GM18909 (cell line): ENCODE measurements around the gene MYL10.
"Not testable (repeated sequence)": the region's sequence is repeated elsewhere in the genome, so short reads cannot be mapped to it uniquely, and the experiment has no call there.

ENCODE experiments used
- ATAC-seq: cut with Tn5 transposase; IDR thresholded peaks from one replicate; pipeline ENCODE4 v1.9.1; 2021; ENCODE audit warnings: mild to moderate bottlenecking; ENCODE audit not compliant: unreplicated experiment, poor library complexity

MYL10 gene

DNA sequence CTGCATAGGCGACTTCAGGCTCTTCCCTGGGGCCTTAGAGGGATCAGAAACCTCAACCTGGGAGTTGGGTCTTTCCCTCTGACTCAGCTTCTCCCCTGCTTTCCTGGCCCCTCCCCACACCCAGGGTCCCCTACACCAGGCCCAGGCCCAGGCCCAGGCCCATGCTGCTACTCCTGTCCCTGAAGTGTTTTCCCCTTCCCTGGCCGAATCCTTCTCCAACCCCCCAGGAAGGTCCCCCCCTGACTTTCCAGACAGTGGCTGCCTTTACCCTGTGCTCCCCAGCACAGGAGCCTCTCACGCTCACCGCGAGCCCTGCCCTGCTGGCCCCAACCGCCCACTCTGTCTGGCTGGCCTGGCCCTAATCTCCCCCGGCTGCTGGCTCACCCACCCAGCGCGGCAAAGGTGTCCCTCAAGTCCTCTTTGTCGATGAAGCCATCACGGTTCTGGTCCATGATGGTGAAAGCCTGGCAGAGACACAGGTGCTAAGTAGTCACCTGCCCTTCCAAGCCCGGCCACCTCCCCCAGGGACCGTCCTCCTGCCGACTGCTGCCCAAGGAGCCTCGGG, 6.4 kb downstream of the MYL10 start:
- ATAC-seq, result no peak

DNA sequence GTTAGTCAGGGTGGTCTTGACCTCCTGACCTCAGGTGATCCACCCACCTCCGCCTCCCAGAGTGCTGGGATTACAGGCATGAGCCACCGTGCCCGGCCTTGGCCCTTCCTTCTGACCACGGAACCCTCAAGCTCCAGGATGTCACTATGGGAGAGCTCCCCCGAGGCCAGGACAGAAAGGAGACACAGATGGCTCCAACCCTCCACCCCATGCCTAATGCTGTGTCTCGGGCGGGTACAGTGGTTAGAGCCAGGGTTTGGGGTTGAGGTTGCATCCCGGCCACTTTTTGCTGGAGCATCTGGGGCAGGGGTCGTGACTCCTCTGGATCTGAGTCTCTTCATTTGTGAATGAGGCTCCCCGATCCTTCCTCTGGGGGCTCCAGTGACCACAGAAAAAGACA, 8.1 kb downstream of the MYL10 start:
- no peak for ATAC-seq

DNA sequence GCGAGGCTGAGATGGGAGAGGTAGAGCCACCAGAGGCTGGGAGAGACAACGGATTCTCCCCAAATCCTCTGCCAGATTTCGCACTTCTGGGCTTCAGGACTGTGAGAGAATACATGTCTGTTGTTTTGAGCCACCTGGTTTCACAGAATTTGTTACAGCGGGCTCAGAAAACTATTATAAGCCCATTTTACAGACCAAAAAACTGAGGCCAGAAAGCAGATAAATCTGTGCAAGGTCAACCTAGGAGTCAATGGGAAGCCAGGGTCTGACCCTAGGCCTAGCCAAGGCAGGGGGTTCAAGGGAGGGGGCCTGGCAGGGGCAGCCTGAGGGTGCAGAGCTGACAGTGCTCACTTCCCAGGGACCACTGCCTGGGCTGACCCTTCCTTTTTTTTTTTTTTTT, 8.7 kb downstream of the MYL10 start:
- ATAC-seq, result no peak

DNA sequence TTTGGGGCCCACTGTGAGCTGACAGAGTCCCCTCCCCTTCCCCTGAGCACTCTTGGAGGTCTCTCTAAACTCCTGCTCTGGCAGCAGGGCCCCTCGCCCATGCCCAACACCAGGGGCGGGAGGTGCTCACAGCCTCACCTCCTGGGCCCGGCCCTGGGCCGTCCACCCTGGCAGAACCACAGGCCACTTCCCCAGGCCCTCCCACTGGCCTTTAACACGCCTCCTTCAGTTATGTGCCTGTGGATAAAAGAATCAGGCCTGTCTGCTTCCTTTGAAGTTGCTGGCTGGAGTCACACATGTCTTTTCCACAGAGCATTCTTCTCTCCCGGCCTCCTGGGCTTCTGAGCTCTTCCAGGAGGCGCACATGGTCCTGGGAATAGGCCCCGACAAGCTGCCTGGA, 10.2 kb downstream of the MYL10 start:
- no peak for ATAC-seq

DNA sequence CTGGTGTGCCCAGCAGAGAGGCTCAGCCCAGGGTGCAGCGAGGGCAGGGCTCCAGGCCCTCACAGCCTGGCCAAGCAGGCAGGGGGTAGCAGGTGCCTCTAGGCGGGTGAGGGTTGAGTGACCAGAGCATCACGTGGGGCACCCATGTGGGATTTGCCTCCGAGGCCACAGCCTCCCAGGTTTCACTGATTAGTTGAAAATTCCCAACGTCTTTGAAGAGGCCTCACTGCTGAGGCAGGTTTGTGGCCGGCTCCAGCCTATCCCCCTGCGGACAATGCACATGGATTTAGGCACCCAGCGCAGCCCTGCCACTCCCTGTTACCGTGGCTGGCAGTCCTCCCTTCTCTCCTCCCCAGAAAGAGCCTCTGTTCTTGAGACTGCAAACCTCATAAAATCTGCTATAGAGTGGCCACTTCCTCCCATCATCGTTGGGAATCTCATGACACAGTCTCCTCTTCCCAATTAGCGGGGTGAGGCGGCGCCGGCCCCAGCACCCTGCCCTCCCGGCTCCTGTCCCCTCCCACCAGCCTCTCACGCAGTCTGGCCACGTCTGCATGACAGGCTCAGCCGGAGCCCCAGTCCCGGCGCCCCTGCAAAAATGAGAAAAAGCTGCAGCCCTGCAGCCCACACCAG, 10.8 kb downstream of the MYL10 start:
- ATAC-seq, result no peak

DNA sequence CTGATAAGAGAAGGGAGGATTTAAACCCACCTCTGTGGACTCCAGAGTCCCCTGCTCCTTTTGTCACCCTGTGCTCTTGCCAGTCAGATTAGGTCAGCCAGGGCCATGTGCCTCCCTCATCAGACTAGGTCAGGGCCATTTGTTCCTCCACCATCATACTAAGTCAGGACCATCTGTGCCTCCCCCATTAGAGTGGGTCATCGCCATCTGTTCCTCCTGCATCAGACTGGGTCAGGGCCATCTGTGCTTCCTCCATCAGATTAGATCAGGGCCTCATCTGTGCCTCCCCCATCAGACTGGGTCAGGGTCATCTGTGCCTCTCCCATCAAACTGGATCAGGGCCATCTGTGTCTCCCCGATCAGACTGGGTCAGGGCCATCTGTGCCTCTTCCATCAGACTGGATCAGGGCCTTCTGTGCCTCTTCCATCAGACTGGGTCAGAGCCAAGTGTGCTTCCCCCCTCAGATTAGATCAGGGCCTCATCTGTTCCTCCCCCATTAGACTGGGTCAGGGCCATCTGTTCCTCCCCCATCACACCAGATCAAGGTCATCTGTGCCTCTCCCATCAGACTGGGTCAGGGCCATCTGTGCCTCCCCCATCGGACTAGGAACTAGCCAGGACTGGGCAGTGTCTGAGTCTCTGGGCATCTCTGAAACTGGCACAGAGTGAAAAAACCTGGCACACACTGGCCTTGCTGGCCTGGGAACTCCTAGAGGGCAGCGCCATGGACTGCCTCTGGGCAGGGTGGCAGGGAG, 11.5 kb downstream of the MYL10 start:
- ATAC-seq, result no peak

DNA sequence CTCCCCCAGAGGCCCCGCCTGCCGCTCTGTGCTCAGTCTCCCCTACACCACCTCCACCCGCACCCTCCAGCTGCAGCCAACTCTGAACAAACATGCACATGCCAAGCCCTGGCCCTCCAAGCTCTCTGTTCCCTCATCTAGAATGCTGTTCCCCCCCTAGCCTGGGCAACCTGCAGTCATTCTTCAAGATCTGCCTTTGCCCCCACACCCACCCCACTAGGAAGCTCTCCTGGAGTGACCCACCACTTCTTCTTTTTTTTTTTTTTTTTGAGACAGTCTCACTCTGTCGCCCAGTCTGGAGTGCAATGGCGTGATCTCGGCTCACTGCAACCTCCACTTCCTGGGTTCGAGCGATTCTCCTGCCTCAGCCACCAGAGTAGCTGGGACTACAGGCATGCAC, 13.7 kb downstream of the MYL10 start:
- ATAC-seq, result no peak

DNA sequence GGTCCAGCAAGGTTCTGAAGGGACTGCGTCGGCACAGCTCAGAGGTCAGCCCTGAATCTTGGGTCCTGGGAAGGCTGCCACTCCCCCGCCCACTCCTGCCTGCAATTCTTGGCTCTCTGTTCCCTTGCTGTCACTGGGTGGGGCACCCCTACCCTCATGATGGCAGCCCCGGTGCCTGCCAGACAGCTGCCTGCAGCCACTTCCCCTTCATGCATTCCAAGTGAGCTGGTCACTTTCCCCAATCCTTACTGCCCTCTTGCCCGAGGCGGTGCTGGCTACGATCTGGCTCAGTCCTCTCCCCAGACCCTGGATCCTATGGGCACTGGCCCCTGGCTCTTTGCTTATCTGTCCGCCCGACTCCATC, 14.2 kb downstream of the MYL10 start:
- no peak for ATAC-seq

DNA sequence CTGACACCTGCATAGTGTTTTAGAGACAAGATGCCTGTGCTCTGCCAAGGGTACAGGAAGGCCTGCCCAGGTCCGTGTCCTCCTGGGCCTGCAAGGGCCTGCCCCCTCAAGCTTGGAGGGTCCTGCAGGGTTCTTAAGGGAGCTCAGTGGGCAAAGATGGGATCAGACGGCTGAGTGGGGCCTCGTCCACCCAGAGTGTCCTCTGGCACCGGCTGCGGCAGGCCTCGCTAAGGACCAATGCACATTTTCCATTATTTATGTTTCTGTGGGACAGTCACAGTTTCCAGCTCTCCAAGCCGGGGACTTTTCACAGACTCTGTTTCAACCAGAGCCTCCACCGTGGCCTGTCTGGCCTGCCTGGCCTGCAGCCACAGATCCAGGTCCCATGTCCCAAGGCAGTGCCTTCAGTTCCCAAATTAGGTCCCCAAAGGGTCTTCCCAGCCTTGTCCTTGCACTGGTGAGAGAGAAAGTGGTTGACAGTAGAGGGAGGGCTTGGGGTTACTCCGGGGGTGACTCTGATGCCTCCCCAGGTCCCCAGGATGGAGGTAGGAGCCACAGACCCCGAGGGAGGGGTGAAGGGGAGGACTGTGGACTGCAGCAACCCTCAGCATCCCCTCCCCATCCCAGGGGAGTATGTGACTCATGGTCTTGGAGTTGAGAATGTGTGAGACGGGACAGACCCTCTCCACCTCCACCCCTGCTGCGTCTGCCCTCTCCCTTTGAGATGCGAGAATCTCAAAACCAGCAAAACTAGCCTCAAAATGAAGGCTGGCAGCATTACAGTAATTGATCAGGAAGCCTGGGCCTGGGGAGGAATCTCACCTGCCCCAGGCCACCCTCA, 14.8 kb downstream of the MYL10 start:
- ATAC-seq, result no peak

DNA sequence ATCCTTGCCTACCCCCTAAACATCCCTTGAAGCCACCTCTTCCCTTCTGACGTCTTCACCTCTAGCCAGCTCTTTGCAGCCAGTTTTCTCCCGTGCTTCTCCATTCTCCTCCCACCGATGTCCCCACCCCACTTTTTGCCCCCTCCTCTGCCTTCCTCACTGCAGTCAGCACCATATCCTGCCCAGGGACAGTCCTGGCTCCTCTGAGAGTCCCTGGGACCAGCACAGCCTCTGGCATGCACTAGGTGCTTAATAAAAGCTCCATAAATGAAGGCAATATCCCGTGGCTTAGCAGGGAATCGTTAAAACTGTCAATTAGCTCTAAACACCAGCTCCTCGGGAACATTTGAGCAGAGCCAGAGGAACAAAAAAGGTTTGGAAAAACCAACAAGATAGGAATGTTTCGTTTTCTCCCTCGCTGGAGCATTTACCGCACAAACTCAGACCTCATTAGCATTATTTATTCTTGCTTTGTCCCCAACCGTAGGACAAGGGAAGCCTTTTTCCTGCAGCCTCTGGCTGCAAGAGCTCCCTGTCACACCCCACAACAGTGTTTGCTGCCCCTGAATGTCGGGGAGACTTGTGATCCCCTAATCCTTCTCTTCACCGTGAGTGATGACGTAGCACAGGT, 16.1 kb downstream of the MYL10 start:
- ATAC-seq, result no peak

DNA sequence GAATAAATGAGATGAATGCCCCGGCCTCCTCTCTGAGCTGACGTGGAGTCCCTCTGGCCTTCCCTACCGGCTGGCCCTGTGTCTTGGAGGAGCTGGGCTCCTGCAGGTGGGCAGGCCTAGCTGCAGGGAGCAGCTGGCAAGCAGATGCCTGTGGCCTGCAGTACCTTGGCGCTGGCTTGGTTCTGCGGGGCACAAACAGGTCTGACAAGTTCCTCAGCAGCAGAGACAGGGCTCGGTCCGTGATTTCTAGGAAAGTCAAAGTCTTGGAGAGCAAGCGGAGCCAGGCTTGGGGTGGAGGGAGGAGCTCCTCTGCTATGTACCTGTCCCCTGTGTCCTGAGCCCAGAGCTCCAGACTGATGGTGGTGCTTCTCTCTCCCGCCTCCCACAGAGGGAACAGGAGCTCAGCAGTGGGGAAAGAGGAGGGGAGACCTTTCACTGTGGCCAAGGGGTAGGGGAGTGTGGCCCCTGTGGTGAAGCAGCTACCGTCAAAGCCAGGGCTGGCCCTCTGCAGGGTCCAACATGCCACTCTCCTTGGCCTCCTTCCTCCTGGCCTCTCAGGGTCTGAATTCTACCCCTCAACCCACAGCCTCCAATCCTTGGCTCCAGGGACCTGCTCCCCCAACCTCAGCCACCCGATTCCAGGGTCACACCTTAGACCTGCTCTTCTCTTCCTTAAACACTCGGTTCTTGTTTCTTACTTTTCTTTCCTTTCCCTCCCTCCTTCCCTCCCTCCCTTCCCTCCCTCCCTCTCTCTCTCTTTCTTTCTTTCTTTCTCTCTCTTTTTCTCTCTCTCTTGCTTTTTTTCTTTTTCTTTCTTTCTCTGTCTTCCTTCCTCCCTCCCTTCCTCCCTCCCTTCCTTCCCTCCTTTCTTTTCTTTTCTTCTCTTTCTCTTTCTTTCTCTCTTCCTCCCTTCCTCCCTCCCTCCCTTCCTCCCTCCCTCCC, 20.1 kb downstream of the MYL10 start:
- ATAC-seq, result no peak

DNA sequence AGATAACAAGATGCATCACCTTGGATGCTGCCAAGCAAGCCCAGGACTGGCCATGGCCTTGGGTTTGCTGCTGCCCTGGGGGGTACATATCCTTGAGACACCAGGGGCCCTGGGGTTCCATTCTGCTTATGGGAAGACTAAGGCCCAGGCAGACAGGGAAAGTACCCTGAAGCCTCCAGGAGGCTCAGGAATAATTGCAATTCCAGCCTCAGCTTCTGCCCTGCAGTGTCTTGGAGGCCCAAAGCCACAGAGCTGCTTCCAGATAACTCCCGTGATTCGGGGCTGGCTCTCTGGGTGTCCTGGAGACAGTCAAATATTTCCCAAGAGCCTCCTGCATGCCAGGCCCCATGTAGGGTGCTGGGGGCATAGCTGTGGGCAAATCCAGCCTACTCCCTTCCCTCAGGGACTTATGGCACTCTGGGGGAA, 22.6 kb downstream of the MYL10 start:
- no peak for ATAC-seq

DNA sequence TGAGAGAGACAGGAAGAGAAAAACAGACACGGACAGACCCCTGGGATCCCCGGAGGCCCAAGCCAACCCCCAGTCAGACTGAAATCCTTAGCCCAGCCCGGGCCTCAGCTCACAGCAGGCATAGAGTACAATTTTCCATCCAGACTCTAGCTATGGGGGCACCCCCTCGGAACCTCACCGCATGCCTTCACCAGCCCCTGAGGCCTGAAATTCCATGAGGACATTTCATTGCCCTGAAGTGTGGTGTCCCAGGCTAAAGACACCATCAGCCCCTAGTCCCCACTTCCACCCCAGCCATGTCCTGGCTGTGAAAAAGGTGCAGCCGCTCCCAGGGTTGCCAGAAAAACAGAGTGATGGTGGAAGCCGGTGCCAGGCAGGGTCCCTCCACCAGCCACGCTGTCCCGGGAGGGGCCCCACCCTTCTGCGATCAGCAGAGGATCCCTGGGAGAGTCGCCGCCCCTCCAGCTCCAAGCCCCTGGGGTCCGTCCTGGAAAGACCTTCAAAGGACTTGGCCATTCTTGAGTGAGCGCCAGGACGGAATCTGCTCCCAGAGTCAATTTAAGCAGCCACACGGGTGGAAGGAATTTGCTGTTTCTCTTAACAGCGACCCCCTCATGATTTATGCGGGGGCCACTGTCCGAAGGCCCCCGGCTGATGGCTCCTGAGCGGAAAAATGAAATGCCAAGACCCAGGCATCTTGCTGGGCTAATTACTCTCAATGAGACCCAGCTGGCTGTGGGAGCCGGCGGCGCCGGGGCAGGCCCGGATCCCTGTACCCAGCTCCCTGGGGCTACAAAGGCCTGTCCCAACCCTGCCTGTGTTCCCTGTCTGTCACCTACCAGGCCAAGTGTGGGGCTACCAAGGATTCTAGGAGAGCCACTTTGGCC, 23.2 kb downstream of the MYL10 start:
- no peak for ATAC-seq

DNA sequence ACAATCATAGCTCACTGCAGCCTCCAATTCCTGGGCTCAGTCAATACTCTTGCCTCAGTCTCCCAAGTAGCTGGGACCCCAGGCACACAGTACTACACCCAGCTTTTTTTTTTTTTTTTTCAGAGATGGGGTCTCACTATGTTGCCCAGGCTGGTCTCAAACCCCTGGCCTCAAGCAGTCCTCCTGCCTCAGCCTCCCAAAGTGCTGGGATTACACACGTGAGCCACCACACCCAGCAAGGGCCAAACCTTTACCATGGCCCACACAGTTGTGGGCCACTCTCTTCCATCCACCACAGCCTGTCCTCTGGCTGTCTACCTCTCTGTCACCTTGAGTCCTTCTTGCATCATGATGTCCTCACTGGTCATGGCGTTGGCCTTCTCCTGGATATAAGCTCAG, 24.2 kb downstream of the MYL10 start:
- not testable (repeated sequence) for ATAC-seq

DNA sequence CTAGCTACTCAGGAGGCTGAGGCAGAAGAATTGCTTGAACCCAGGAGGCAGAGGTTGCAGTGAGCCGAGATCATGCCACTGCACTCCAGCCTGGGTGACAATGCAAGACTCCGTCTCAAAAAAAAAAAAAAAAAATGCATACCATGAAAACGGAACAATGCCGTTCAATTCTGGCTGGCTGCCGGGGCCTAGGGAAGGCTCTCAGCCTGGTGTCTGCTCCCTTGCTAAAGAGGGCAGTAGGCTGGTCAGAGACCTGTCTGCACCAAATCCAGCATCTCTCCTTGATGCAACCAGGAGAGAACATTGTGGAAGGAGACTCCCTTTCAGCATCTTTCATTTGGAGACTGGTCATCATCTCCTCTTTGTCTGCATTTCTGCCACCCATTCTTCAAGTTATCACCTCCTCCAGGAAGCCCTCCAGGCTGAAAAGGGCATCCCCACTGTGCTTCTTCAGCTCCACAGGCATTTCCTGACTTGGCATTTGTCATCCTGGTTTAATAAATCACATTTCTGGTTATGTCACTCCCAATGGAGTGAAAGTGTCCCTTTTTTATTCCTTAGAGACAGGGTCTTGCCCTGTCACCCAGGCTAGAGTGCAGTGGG, 24.7 kb downstream of the MYL10 start:
- no peak for ATAC-seq

DNA sequence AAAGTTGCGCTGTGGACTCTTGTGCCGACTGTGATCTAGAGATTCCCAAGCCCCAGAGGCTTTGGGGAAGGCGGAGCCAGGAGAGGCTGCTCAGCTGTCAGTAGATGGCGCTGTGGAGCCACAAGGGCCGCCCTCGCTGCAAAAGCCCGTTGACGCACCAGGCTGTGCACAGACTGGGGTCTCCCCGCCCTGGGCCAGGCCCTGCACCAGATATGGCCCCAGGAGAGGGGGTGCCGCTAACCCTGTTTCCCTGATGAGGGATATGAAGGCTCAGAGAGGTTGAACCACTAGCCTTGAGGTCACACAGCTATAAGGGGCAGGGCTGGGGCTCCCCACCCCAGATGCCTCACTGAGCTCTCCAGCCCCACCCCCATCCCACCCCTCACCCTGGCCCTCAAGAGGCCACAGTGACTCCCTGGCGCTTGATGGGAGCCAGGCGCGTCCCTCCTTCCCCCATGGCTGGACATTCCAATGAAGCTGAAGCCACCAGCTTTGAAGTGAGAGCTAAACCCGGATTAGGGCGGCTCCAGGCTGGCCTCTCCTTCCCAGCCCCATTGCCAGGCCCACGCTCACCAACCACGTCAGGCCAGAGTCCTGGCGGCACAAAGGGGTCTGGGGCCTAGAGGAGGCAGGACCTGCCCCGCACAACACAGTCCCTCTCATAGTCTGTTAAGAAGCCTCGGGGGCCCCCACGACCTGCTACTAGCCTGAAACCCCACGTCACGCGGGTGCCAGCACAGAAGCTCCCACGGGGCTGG, 26.4 kb downstream of the MYL10 start:
- peak; percentile 53 for ATAC-seq

DNA sequence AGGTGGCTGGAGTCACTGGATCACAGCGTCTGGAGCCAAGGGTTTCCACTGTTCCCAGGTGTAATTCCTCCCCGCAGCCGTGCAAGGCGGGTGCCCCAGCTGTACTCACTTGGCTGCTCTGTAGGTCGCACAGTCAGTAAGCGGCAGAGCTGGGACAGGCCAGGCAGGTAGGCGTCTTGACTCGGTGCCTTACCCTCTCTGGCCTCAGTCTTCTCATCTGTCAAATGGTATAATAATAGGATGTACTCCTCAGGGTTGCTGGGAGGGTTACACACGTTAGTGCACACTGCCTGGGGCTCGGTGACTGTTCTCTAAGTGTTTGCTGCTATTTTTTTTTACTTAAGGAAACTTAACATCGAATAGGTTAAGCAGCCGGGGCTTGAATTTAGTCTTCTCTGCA, 27.0 kb downstream of the MYL10 start:
- ATAC-seq, result no peak
